Measurements from ENCODE around the gene IL4.

IL4 gene

GRCh38 chr5:132663771-132664695 is 9.8 kb upstream of the IL4 start:
- TF ChIP-seq, protein P1, sequence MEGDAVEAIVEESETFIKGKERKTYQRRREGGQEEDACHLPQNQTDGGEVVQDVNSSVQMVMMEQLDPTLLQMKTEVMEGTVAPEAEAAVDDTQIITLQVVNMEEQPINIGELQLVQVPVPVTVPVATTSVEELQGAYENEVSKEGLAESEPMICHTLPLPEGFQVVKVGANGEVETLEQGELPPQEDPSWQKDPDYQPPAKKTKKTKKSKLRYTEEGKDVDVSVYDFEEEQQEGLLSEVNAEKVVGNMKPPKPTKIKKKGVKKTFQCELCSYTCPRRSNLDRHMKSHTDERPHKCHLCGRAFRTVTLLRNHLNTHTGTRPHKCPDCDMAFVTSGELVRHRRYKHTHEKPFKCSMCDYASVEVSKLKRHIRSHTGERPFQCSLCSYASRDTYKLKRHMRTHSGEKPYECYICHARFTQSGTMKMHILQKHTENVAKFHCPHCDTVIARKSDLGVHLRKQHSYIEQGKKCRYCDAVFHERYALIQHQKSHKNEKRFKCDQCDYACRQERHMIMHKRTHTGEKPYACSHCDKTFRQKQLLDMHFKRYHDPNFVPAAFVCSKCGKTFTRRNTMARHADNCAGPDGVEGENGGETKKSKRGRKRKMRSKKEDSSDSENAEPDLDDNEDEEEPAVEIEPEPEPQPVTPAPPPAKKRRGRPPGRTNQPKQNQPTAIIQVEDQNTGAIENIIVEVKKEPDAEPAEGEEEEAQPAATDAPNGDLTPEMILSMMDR (conservative IDR thresholded peaks at IDR 0.05; ENCODE audit: low read length), result no peak
- no peak overlapping the region for H3K4me3 ChIP-seq (ENCODE audit: low read length)
- no peak for DNase-seq (ENCODE audit: low read depth)

GRCh38 chr5:132664696-132665209 is 9.0 kb upstream of the IL4 start:
- no peak for DNase-seq (ENCODE audit: low read depth)
- TF ChIP-seq, protein P1 (conservative IDR thresholded peaks at IDR 0.05; ENCODE audit: low read length), result no peak
- no peak overlapping the region for H3K4me3 ChIP-seq (ENCODE audit: low read length)

GRCh38 chr5:132665574-132666080 is 8.2 kb upstream of the IL4 start:
- H3K4me3 ChIP-seq (ENCODE audit: low read length), result no peak overlapping the region
- TF ChIP-seq, protein P1 (conservative IDR thresholded peaks at IDR 0.05; ENCODE audit: low read length), result no peak
- DNase-seq (ENCODE audit: low read depth), result no peak

- DNase-seq (ENCODE audit: low read depth), result no peak
- TF ChIP-seq, protein P1 (conservative IDR thresholded peaks at IDR 0.05; ENCODE audit: low read length), result no peak
Measured at GRCh38 chr5:132666310-132667123, 7.3 kb upstream of the IL4 start.

DNA sequence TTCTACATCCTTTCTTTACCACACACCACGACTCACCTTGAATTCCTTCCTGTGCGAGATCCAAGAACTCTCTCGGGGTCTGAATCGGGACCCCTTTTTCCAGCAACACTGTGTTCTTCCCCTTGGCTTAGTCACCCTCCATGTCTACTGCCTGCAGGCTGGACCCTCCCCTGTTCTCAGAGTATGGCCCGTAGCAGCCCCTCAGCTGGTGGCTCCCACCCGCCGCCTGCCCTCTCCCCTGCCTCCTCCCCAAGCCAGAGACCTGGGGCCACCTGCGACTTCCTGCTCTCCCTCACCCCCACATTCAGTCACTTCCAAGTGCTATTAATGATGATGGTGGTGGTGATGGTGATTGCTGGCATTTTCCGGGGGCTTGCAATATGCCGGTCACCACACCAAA is 6.5 kb upstream of the IL4 start:
- TF ChIP-seq, protein P1 (conservative IDR thresholded peaks at IDR 0.05; ENCODE audit: low read length), result no peak
- H3K4me3 ChIP-seq (ENCODE audit: low read length), result no peak overlapping the region
- no peak for DNase-seq (ENCODE audit: low read depth)

More at GRCh38 chr5:132666310-132667123, 7.3 kb upstream of the IL4 start:
- H3K4me3 ChIP-seq (ENCODE audit: low read length), result no peak overlapping the region

- H3K4me3 ChIP-seq (ENCODE audit: low read length), result no peak overlapping the region
- no peak for DNase-seq (ENCODE audit: low read depth)
- TF ChIP-seq, protein P1 (conservative IDR thresholded peaks at IDR 0.05; ENCODE audit: low read length), result no peak
Measured at GRCh38 chr5:132667761-132668705, 5.8 kb upstream of the IL4 start.
